Lung (tissue), 12 donors: ENCODE measurements around the gene PRKCD. TPM values are rescaled to one million over a fixed set of nuclear protein-coding genes. Genes with fewer than 3 reads are reported as not detected.

Experiments used
- ATAC-seq: fragments of 200-7000 bp; cut with Tn5 transposase; one replicate; pipeline ENCODE4 v1.9.1; 2020; ENCODE audit warnings: moderate number of reproducible peaks; ENCODE audit not compliant: insufficient read depth, low FRiP score
- DNase-seq, 3 donors: peaks; one replicate each; pipeline ENCODE4 v3.0.0-alpha.2; 2013 to 2017
- H3K27ac ChIP-seq, 2 donors: one replicate each; pipeline ENCODE4 v1.5.1; 2013; ENCODE audit warnings: mild to moderate bottlenecking in 2 of 2, moderate library complexity in 2 of 2, control low read depth in 1 of 2, inconsistent platforms in 1 of 2, low read depth in 1 of 2, low read length in 1 of 2
- H3K27me3 ChIP-seq, 3 donors: one replicate each; pipeline ENCODE4 v1.5.1; 2013; ENCODE audit warnings: low read length in 2 of 3; ENCODE audit not compliant: control insufficient read depth in 3 of 3, insufficient read depth in 3 of 3
- H3K36me3 ChIP-seq, 4 donors: one replicate each; pipeline ENCODE4 v1.5.1; 2013; ENCODE audit warnings: low read length in 4 of 4, mild to moderate bottlenecking in 1 of 4, moderate library complexity in 1 of 4; ENCODE audit not compliant: control insufficient read depth in 4 of 4, insufficient read depth in 4 of 4
- H3K4me1 ChIP-seq, 5 donors: one replicate each; pipeline ENCODE4 v1.5.1; 2013; ENCODE audit warnings: low read length in 5 of 5, mild to moderate bottlenecking in 2 of 5, moderate library complexity in 1 of 5; ENCODE audit not compliant: control insufficient read depth in 5 of 5, insufficient read depth in 5 of 5
- H3K4me3 ChIP-seq: one replicate; pipeline ENCODE4 v1.5.1; 2013; ENCODE audit warnings: mild to moderate bottlenecking, control low read depth, moderate library complexity
- H3K9ac ChIP-seq, 2 donors: one replicate each; pipeline ENCODE4 v1.5.1; 2013; ENCODE audit warnings: low read length in 2 of 2, control low read depth in 1 of 2; ENCODE audit not compliant: insufficient read depth in 1 of 2
- H3K9me3 ChIP-seq, 4 donors: one replicate each; pipeline ENCODE4 v1.5.1; 2013; ENCODE audit warnings: low read length in 3 of 4, mild to moderate bottlenecking in 1 of 4, moderate library complexity in 1 of 4; ENCODE audit not compliant: control insufficient read depth in 4 of 4, insufficient read depth in 3 of 4
- WGBS, 2 donors: extraction: QIAGEN DNeasy Blood & Tissue Kit; methylation state at CpG; one replicate each; pipeline ENCODE4 v1.1.7; 2013; 5-methylcytosine and 5-hydroxymethylcytosine counted together
- polyA plus RNA-seq, 2 donors: library from polyadenylated mRNA; stranded (reverse); fragments of 200-250 nt; gene quantifications; one replicate each; pipeline ENCODE4 v1.2.1, GENCODE V29; 2013
- total RNA-seq, 2 donors: library from RNA; depleted of rRNA in 1 of 2; stranded (reverse); fragments of >200 nt in 1 of 2; gene quantifications; one replicate each; pipeline ENCODE4 v1.2.1, GENCODE V29; 2014 to 2021
- TF ChIP-seq, protein P1 (sequence below): IDR thresholded peaks from 2 replicates; pipeline ENCODE4 v1.5.1; 2012; ENCODE audit warnings: mild to moderate bottlenecking; ENCODE audit errors: control extremely low read depth, extremely low read depth
- donor health status: control.
- donor health status: control.
- donor health status: Bipolar disorder and iron deficiency.
- donor health status: healthy.
- donor health status: DM: yes; HTN: yes; CAD: no.

PRKCD gene
- total and polyA plus RNA-seq, 4 donors, result 34.9 to 85.2 (median 65.9) TPM

DNA sequence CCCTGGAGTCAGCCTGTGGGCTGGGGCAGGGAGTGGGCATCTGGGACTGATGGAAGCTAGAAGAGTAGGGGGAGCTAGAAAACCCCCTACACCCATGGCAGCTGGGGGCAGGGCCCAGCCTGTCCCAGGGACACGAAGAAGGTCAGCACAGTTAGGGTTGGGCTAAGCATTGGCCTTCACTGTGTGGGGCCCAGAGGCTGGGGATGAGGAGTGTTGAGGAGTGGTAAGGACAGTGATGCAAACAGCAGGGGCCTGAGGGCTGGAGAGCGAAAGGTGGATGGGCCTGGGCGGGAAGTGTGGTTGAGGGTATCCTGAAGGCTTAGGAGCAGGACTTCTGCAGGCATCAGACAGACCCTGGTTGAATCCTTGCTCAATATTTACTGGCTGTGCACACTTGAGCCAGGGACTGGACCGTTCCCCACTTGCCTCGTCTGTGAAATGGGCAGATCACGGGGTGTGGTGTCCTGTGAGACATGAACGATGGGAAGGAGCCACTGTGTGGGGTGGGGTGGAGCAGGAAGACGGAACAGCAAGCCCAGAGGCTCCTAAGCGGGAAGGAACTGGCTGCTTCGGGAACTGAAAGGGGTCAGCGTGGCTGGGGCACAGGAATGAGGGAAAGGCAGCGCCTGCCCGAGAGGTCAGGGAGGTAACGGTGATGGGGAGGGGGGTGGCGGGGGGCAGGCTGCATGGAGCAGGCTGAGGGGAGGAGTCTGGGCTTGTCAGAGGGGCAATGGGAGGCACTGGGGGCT lies 7.3 kb downstream of the PRKCD start:
- Histone ChIP-seq H3K4me3 (no peak overlapping the region), H3K4me1 (peaks cover 0 to 31% (median 26%) of the 10 kb centered on the region in 5 donors), H3K36me3 (peaks cover 0 to 9% (median 0%) of the 10 kb centered on the region in 4 donors), H3K27ac (peak overlapping the region in 1 of 2 donors; percentile 62), H3K9ac (no peak overlapping the region), H3K9me3 (no peaks in the 10 kb centered on the region), H3K27me3 (no peaks in the 10 kb centered on the region)
- WGBS, 2 donors, result 35 to 67% methylated on average over 15 of the region's 15 CpGs
- TF ChIP-seq, protein P1, sequence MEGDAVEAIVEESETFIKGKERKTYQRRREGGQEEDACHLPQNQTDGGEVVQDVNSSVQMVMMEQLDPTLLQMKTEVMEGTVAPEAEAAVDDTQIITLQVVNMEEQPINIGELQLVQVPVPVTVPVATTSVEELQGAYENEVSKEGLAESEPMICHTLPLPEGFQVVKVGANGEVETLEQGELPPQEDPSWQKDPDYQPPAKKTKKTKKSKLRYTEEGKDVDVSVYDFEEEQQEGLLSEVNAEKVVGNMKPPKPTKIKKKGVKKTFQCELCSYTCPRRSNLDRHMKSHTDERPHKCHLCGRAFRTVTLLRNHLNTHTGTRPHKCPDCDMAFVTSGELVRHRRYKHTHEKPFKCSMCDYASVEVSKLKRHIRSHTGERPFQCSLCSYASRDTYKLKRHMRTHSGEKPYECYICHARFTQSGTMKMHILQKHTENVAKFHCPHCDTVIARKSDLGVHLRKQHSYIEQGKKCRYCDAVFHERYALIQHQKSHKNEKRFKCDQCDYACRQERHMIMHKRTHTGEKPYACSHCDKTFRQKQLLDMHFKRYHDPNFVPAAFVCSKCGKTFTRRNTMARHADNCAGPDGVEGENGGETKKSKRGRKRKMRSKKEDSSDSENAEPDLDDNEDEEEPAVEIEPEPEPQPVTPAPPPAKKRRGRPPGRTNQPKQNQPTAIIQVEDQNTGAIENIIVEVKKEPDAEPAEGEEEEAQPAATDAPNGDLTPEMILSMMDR, result no peak
- ATAC-seq (no peak), DNase-seq (no peak)

GRCh38 chr3:53169045-53169831 lies 8.2 kb downstream of the PRKCD start:
- Histone ChIP-seq H3K27me3 (no peaks in the 10 kb centered on the region), H3K27ac (peak overlapping the region in 1 of 2 donors; percentile 62), H3K4me1 (peaks cover 0 to 31% (median 23%) of the 10 kb centered on the region in 5 donors), H3K36me3 (peaks cover 0 to 14% (median 4%) of the 10 kb centered on the region in 4 donors), H3K9ac (no peak overlapping the region), H3K4me3 (no peak overlapping the region), H3K9me3 (no peaks in the 10 kb centered on the region)
- DNase-seq (peak in 1 of 3 donors; percentile 31), ATAC-seq (no peak)
- TF ChIP-seq, protein P1, result no peak
- WGBS, 2 donors, result 30 to 61% methylated on average over 15 of the region's 15 CpGs

DNA sequence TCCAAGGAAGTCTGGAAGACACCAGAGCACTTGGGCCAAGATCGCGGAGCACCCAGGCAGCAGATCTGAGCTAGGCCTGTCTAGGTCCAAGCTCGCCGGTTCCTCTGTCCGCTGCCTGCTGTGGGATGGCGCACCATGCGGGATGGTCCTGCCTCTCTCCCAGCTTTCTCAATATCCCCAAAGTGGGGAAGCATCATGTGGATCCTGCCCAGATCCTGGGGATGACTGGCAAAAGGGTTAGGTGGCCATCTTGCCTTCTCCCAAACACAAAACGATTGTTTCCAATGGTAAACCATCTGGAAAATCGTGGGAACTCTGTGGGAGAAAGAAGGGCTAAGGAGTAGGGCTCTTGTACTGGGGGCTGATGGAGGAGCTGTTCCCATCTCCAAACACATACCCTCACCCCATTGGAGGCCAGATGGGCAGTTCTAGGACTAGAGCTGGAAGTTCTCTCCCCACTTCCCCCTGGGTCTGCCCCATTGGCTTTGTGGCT lies 8.9 kb downstream of the PRKCD start:
- 60 to 83% methylated on average over 9 of the region's 9 CpGs for WGBS, 2 donors
- peaks cover 0 to 28% (median 23%) of the 10 kb centered on the region in 5 donors for H3K4me1 ChIP-seq
- peak overlapping the region in 1 of 2 donors; percentile 62 for H3K27ac ChIP-seq
- no peak for ATAC-seq
- H3K27me3 ChIP-seq, result no peaks in the 10 kb centered on the region
- H3K9me3 ChIP-seq, result no peaks in the 10 kb centered on the region
- TF ChIP-seq, protein P1, result no peak
- peaks cover 0 to 18% (median 5%) of the 10 kb centered on the region in 4 donors for H3K36me3 ChIP-seq
- no peak overlapping the region for H3K4me3 ChIP-seq
- H3K9ac ChIP-seq, result no peak overlapping the region
- no peak for DNase-seq
